GM12874 (cell line): Measurements from ENCODE around the gene ENKD1.

Experiments
- CTCF ChIP-seq: IDR thresholded peaks from 2 replicates; pipeline ENCODE4 v1.5.1; 2011; ENCODE audit warnings: low read depth, mild to moderate bottlenecking, control low read depth, low read length, moderate library complexity; ENCODE audit not compliant: insufficient read depth

Gene ENKD1

GRCh38 chr16:67651847-67652246 lies 14.7 kb downstream of the ENKD1 start:
- TF ChIP-seq CTCF: no peak

DNA sequence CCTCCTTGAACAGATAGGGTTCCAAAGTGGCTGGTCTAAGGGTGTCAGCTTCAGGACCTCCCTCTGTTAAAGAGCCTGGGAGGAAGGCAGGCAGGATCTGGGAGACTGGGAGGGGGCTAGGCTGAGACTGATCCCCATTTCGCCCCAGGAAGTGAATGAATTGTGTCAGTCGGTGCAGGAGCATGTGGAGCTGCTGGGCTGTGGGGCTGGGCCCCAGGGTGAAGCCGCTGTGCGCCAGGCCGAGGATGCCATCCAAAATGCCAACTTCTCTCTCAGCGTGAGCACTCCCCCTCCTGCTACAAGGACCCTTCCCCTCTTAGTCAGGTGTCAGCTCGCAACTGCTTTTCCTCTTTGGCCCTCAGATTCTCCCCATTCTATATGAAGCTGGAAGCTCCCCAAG lies 15.5 kb downstream of the ENKD1 start:
- no peak for TF ChIP-seq CTCF

- TF ChIP-seq CTCF: no peak
Measured at GRCh38 chr16:67650023-67650422, 16.5 kb downstream of the ENKD1 start.

- no peak for TF ChIP-seq CTCF
Measured at GRCh38 chr16:67649494-67649931, 17.0 kb downstream of the ENKD1 start.

GRCh38 chr16:67648764-67649407 lies 17.7 kb downstream of the ENKD1 start:
- no peak for TF ChIP-seq CTCF

DNA sequence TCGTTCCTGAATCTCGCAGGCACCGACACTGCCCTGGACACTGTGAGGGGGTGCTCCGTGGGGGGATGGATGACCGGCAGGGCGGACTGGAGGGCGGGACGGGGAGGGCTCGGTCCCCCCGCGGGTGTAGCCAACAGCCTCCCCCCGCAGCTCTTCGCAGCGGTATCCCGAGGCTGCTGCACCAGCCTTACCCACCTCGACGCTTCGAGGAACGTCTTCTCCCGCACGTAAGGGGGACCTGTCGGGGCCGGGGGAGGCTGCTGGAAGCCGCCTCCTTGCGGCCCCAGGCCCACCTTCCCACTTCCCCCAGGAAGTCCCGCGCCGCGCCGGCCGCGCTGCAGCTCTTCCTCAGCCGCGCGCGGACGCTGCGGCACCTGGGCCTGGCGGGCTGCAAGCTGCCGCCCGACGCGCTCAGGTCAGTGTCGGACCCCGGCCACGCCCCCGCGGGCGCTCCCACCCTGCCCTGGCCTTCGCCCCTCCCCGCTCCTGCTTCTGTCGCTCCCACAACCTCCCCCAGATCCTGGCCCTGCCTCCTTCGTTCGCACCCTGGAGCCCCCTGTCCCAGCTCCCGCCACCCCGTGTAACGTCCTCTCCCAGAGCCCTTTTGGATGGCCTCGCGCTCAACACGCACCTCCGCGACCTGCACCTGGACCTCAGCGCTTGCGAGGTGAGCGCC lies 18.3 kb downstream of the ENKD1 start:
- TF ChIP-seq CTCF: no peak

DNA sequence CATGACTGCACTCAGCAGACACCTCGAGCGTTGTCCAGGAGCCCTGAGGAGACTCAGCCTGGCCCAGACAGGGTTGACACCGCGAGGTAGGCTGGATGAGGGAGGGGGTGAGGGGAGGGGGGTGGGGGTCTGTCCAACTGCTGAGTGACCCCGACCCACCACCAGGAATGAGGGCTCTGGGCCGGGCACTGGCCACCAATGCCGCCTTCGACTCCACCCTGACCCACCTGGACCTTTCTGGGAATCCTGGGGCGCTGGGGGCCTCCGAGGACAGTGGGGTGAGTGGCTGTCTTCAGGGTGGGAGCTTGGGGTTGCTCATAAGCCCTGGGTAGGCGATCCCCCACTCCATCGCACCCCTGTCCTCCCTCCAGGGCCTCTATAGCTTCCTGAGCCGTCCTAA lies 18.9 kb downstream of the ENKD1 start:
- no peak for TF ChIP-seq CTCF
